Breast epithelium (tissue), 3 donors: Measurements from ENCODE around the gene ARHGAP8.

Source experiments
- POLR2AphosphoS5 ChIP-seq, 3 donors: sonication (generic); formaldehyde crosslinking; IDR thresholded peaks; one replicate each; pipeline ENCODE4 v1.6.1; 2017; ENCODE audit warnings: antibody characterized with exemption in 3 of 3
- TF ChIP-seq, protein P1 (sequence below), 3 donors: fragments of 450-650 bp; IDR thresholded peaks; one replicate each; pipeline ENCODE4 v1.5.1; 2016 to 2017; ENCODE audit warnings: antibody characterized with exemption in 3 of 3, mild to moderate bottlenecking in 3 of 3, moderate library complexity in 3 of 3

DNA sequence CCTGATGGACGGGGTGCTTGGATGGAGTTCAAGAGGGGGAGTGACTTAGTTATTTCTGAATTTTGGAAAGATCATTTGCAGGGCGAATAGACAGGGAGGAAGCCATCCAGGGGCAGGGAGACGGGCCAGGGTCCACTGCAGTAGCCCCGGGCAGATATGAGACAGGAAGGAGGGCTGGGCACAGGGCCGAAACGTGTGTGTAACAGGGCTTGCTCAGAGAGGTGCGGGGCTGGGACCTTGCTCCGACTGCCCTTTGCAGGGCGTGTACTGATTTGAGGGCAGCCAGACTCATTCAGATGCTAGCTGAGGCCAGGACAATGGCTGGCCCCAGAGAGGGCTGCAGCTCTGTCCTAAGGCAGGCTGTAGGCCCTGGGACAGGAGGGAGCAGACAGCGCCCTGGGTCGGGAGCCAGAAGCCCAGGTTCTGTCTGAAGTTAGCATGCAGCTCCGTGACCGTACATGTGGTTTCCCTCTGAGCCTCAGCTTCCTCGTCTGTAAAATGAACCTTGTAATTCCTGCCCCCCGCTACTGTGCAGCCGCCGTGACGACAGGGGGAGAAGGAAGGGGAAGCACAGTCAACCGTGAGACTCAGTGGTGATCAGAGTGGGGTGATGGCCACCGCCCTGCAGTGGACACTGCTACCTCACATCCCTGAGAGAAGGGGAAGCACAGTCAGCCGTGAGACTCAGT lies 154.0 kb downstream of the ARHGAP8 start:
- TF ChIP-seq, protein P1, sequence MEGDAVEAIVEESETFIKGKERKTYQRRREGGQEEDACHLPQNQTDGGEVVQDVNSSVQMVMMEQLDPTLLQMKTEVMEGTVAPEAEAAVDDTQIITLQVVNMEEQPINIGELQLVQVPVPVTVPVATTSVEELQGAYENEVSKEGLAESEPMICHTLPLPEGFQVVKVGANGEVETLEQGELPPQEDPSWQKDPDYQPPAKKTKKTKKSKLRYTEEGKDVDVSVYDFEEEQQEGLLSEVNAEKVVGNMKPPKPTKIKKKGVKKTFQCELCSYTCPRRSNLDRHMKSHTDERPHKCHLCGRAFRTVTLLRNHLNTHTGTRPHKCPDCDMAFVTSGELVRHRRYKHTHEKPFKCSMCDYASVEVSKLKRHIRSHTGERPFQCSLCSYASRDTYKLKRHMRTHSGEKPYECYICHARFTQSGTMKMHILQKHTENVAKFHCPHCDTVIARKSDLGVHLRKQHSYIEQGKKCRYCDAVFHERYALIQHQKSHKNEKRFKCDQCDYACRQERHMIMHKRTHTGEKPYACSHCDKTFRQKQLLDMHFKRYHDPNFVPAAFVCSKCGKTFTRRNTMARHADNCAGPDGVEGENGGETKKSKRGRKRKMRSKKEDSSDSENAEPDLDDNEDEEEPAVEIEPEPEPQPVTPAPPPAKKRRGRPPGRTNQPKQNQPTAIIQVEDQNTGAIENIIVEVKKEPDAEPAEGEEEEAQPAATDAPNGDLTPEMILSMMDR (IDR thresholded peaks at IDR 0.05) = no peak
- TF ChIP-seq POLR2AphosphoS5 (IDR thresholded peaks at IDR 0.05) = no peak
